Prostate gland (tissue), 2 donors: ENCODE measurements around the gene C1QL1.

Experiments
- CTCF ChIP-seq, 4 experiments: fragments of 200-600 bp in 2 of 4; fragments of 450-650 bp in 2 of 4; sonication (generic) in 2 of 4; IDR thresholded peaks; 1 replicate in 3 of 4; 2 replicates in 1 of 4; pipeline ENCODE4 v1.5.1; 2016 to 2019; ENCODE audit warnings: antibody characterized with exemption in 4 of 4, mild to moderate bottlenecking in 2 of 4, moderate library complexity in 2 of 4
- POLR2A ChIP-seq: fragments of 450-650 bp; IDR thresholded peaks from one replicate; pipeline ENCODE4 v1.6.1; 2016; ENCODE audit warnings: antibody characterized with exemption, mild to moderate bottlenecking

GRCh38 chr17:44990994-44991393 is 22.9 kb upstream of the C1QL1 start:
- no peak for TF ChIP-seq CTCF (IDR thresholded peaks at IDR 0.05)
- TF ChIP-seq POLR2A = no peak
